MCF 10A (cell line): Measurements from ENCODE around the gene SLC2A14. TPM values are rescaled to one million over a fixed set of nuclear protein-coding genes. Genes with fewer than 3 reads are reported as not detected.
"Not testable (repeated sequence)": the region's sequence is repeated elsewhere in the genome, so short reads cannot be mapped to it uniquely, and the experiment has no call there.

Experiments used
- BruUV-seq: library from RNA; stranded (reverse); fragments of 400-500 nt; replicated peaks from 2 replicates; lab custom pipeline; 2021; lab: Mats Ljungman, UMichigan
- CTCF ChIA-PET: fragments of 300-600 bp; sonication (Branson Sonifier 250); formaldehyde crosslinking; extraction: SDS; loops from one replicate; lab custom pipeline; 2021; ENCODE audit warnings: antibody characterized with exemption, inconsistent platforms; lab: Yijun Ruan, JAX
- POLR2A ChIA-PET: fragments of 300-600, 350-650 bp; sonication (Branson Sonifier 250); formaldehyde crosslinking; extraction: SDS; loops from one replicate; lab custom pipeline; 2020; ENCODE audit warnings: antibody characterized with exemption, inconsistent platforms; lab: Yijun Ruan, JAX
- DNase-seq: peaks from one replicate; pipeline ENCODE4 v3.0.0-alpha.2; 2018; ENCODE audit not compliant: unreplicated experiment
- H3K27ac Mint-ChIP-seq: one replicate; pipeline ENCODE4 v1.8.0; 2022; ENCODE audit warnings: mild to moderate bottlenecking, low read depth, mixed read lengths; ENCODE audit not compliant: unreplicated experiment
- H3K27me3 Mint-ChIP-seq: one replicate; pipeline ENCODE4 v1.8.0; 2022; ENCODE audit warnings: mixed read lengths; ENCODE audit not compliant: insufficient read depth, unreplicated experiment
- H3K36me3 Mint-ChIP-seq: one replicate; pipeline ENCODE4 v1.8.0; 2022; ENCODE audit warnings: mild to moderate bottlenecking, moderate library complexity, mixed read lengths; ENCODE audit not compliant: insufficient read depth, unreplicated experiment
- H3K4me1 Mint-ChIP-seq: one replicate; pipeline ENCODE4 v1.8.0; 2022; ENCODE audit warnings: mixed read lengths; ENCODE audit not compliant: insufficient read depth, unreplicated experiment
- H3K4me3 Mint-ChIP-seq: one replicate; pipeline ENCODE4 v1.8.0; 2022; ENCODE audit warnings: mild to moderate bottlenecking, moderate library complexity, mixed read lengths; ENCODE audit not compliant: unreplicated experiment
- H3K9me3 Mint-ChIP-seq: one replicate; pipeline ENCODE4 v1.8.0; 2022; ENCODE audit warnings: mixed read lengths; ENCODE audit not compliant: unreplicated experiment
- CTCF ChIP-seq: fragments of 200-600 bp; IDR thresholded peaks from one replicate; pipeline ENCODE4 v1.8.0; 2022; ENCODE audit warnings: antibody characterized with exemption, mild to moderate bottlenecking; ENCODE audit not compliant: unreplicated experiment
- intact Hi-C: fragments of 100-400 bp; cut with micrococcal nuclease; formaldehyde crosslinking; loops from 2 replicates; pipeline ENCODE4 v1.14.1; 2022
- total RNA-seq: library from RNA; stranded (reverse); gene quantifications from 2 replicates; pipeline ENCODE4 v1.2.3, GENCODE V29; 2022

The SLC2A14 gene
- total RNA-seq, 1 experiment from 2014 or later, result not detected

- H3K27me3 Mint-ChIP-seq, result no peaks in the 10 kb centered on the region
- CTCF ChIA-PET, result interaction anchor here (1.1 to 3.6 kb wide), 3 partner anchors 75 to 138 kb away, joined by 4 to 22 read pairs (median 8); no protein-coding TSS in a partner anchor
Observed at GRCh38 chr12:7856516-7856915, 16.2 kb downstream of the SLC2A14 start.

GRCh38 chr12:7853557-7853956 is 19.2 kb downstream of the SLC2A14 start:
- peaks cover 3% of the 10 kb centered on the region for H3K27me3 Mint-ChIP-seq
- no peaks in the 10 kb centered on the region for H3K36me3 Mint-ChIP-seq
- intact Hi-C loops, result no loop called here
- POLR2A ChIA-PET, result no interaction called here
- H3K4me1 Mint-ChIP-seq, result no peaks in the 10 kb centered on the region
- H3K9me3 Mint-ChIP-seq, result no peaks in the 10 kb centered on the region
- DNase-seq, result no peak
- no peak for TF ChIP-seq CTCF
- CTCF ChIA-PET, result interaction anchor here (0.7 to 1.7 kb wide), 4 partner anchors 22 to 142 kb away, joined by 3 to 5 read pairs (median 4); no protein-coding TSS in a partner anchor
- H3K27ac Mint-ChIP-seq, result no peak overlapping the region
- BruUV-seq, result no TSS peak
- no peak overlapping the region for H3K4me3 Mint-ChIP-seq

More at GRCh38 chr12:7856516-7856915, 16.2 kb downstream of the SLC2A14 start:
- no TSS peak for BruUV-seq
- Mint-ChIP-seq H3K4me1 (peaks cover 15% of the 10 kb centered on the region), H3K27ac (no peak overlapping the region), H3K36me3 (no peaks in the 10 kb centered on the region), H3K9me3 (no peaks in the 10 kb centered on the region), H3K4me3 (no peak overlapping the region)
- DNase-seq, result no peak
- TF ChIP-seq CTCF, result no peak
- intact Hi-C loops, result no loop called here
- POLR2A ChIA-PET, result no interaction called here

GRCh38 chr12:7851622-7852081 is 21.1 kb downstream of the SLC2A14 start:
- H3K4me1 Mint-ChIP-seq, H3K4me3 Mint-ChIP-seq, BruUV-seq, H3K9me3 Mint-ChIP-seq, H3K36me3 Mint-ChIP-seq, H3K27ac Mint-ChIP-seq, POLR2A ChIA-PET, intact Hi-C loops, DNase-seq: not testable (repeated sequence)
- CTCF ChIA-PET, result interaction anchor here (0.9 to 1.7 kb wide), 4 partner anchors 8 to 77 kb away, joined by 3 to 6 read pairs (median 4); no protein-coding TSS in a partner anchor
- peaks cover 19% of the 10 kb centered on the region for H3K27me3 Mint-ChIP-seq

- intact Hi-C loops, H3K27ac Mint-ChIP-seq, H3K4me3 Mint-ChIP-seq, H3K9me3 Mint-ChIP-seq, BruUV-seq, POLR2A ChIA-PET, DNase-seq, H3K36me3 Mint-ChIP-seq, H3K4me1 Mint-ChIP-seq: not testable (repeated sequence)
- CTCF ChIA-PET, result interaction anchor here (0.7 to 1.7 kb wide), 3 partner anchors 19 to 79 kb away, joined by 4 to 6 read pairs (median 5); no protein-coding TSS in a partner anchor
- peaks cover 19% of the 10 kb centered on the region for H3K27me3 Mint-ChIP-seq
Observed at GRCh38 chr12:7850099-7850498, 22.6 kb downstream of the SLC2A14 start.

- POLR2A ChIA-PET, DNase-seq, H3K4me1 Mint-ChIP-seq, H3K4me3 Mint-ChIP-seq, H3K27ac Mint-ChIP-seq, intact Hi-C loops, BruUV-seq, H3K9me3 Mint-ChIP-seq, H3K36me3 Mint-ChIP-seq: not testable (repeated sequence)
- peaks cover 19% of the 10 kb centered on the region for H3K27me3 Mint-ChIP-seq
- CTCF ChIA-PET, result interaction anchor here (0.6 to 1.1 kb wide), 2 partner anchors 8 to 149 kb away, joined by 3 to 4 read pairs; no protein-coding TSS in a partner anchor
Observed at GRCh38 chr12:7848098-7848422, 24.7 kb downstream of the SLC2A14 start.

GRCh38 chr12:7847226-7848097 is 25.3 kb downstream of the SLC2A14 start:
- H3K4me1 Mint-ChIP-seq, BruUV-seq, intact Hi-C loops, H3K9me3 Mint-ChIP-seq, H3K36me3 Mint-ChIP-seq, H3K4me3 Mint-ChIP-seq, DNase-seq, H3K27ac Mint-ChIP-seq, POLR2A ChIA-PET: not testable (repeated sequence)
- H3K27me3 Mint-ChIP-seq, result peaks cover 19% of the 10 kb centered on the region
- CTCF ChIA-PET, result interaction anchor here (1.1 kb wide), 1 partner anchor 150 kb away, joined by 3 read pairs; no protein-coding TSS in a partner anchor
